GM23338 (cell line): ENCODE results near the gene EN2. TPM values are rescaled to one million over a fixed set of nuclear protein-coding genes. Genes with fewer than 3 reads are reported as not detected.
A peak's percentile ranks its signal among the peaks of the same experiment; 100 is the strongest.

Source experiments
- ATAC-seq: fragments of 200-7000 bp; cut with Tn5 transposase; 3 replicates; pipeline ENCODE4 v1.9.1; 2020
- DNase-seq: peaks from one replicate; pipeline ENCODE4 v3.0.0-alpha.2; 2015; ENCODE audit warnings: low spot score
- H2AFZ ChIP-seq: fragments of 200-600 bp; sonication (generic); 2 replicates; pipeline ENCODE4 v1.8.0; 2016; ENCODE audit warnings: antibody characterized with exemption, mild to moderate bottlenecking, moderate library complexity
- H3F3A ChIP-seq: fragments of 200-600 bp; sonication (generic); replicated peaks from 2 replicates; pipeline ENCODE4 v1.8.0; 2017; ENCODE audit warnings: antibody characterized with exemption, mixed run types, low read depth
- H3K27ac ChIP-seq: fragments of 200-600 bp; sonication (generic); 2 replicates; pipeline ENCODE4 v1.6.1; 2016; ENCODE audit warnings: low read depth
- H3K27me3 ChIP-seq: fragments of 200-600 bp; sonication (generic); 2 replicates; pipeline ENCODE4 v1.8.0; 2016; ENCODE audit warnings: mild to moderate bottlenecking, mixed run types, moderate library complexity; ENCODE audit not compliant: insufficient read depth
- H3K36me3 ChIP-seq: fragments of 200-600 bp; sonication (generic); 2 replicates; pipeline ENCODE4 v1.8.0; 2016; ENCODE audit warnings: mild to moderate bottlenecking; ENCODE audit not compliant: insufficient read depth
- H3K4me1 ChIP-seq: fragments of 200-600 bp; sonication (generic); 2 replicates; pipeline ENCODE4 v1.8.0; 2016; ENCODE audit warnings: mild to moderate bottlenecking, moderate library complexity; ENCODE audit not compliant: insufficient read depth
- H3K4me2 ChIP-seq: fragments of 200-600 bp; sonication (generic); 2 replicates; pipeline ENCODE4 v1.7.1; 2017; ENCODE audit warnings: mixed run types
- H3K4me3 ChIP-seq: fragments of 200-600 bp; sonication (generic); 2 replicates; pipeline ENCODE4 v1.6.1; 2016; ENCODE audit warnings: mixed run types
- H3K79me2 ChIP-seq: fragments of 200-600 bp; sonication (generic); replicated peaks from 2 replicates; pipeline ENCODE4 v1.8.0; 2017; ENCODE audit warnings: mild to moderate bottlenecking; ENCODE audit not compliant: insufficient read depth
- H3K9me2 ChIP-seq: fragments of 200-600 bp; sonication (generic); 2 replicates; pipeline ENCODE4 v1.8.0; 2017; ENCODE audit not compliant: insufficient read depth
- H4K20me1 ChIP-seq: fragments of 200-600 bp; sonication (generic); replicated peaks from 2 replicates; pipeline ENCODE4 v1.8.0; 2017; ENCODE audit warnings: mild to moderate bottlenecking; ENCODE audit not compliant: insufficient read depth
- H3K27ac Mint-ChIP-seq: 2 replicates; pipeline ENCODE4 v1.8.0; 2020; ENCODE audit warnings: inconsistent platforms, mild to moderate bottlenecking, moderate library complexity, mixed read lengths
- H3K27me3 Mint-ChIP-seq: 3 replicates; pipeline ENCODE4 v1.8.0; 2022; ENCODE audit warnings: low read depth, mild to moderate bottlenecking, moderate library complexity, mixed read lengths, inconsistent platforms; ENCODE audit not compliant: insufficient read depth, poor library complexity
- H3K36me3 Mint-ChIP-seq: 3 replicates; pipeline ENCODE4 v1.8.0; 2021; ENCODE audit warnings: low read depth, mild to moderate bottlenecking, inconsistent platforms, moderate library complexity, mixed read lengths
- H3K4me1 Mint-ChIP-seq: 3 replicates; pipeline ENCODE4 v1.8.0; 2020; ENCODE audit warnings: mild to moderate bottlenecking, inconsistent platforms, mixed read lengths
- H3K4me3 Mint-ChIP-seq: 3 replicates; pipeline ENCODE4 v1.8.0; 2021; ENCODE audit warnings: moderate library complexity, mild to moderate bottlenecking, inconsistent platforms, mixed read lengths
- H3K9me3 Mint-ChIP-seq: 3 replicates; pipeline ENCODE4 v1.8.0; 2020; ENCODE audit warnings: moderate library complexity, mild to moderate bottlenecking, inconsistent platforms, mixed read lengths
- CREB1 ChIP-seq: fragments of 250-450 bp; sonication (Bioruptor Pico); IDR thresholded peaks from 2 replicates; pipeline ENCODE4 v1.5.0; 2020; ENCODE audit warnings: low read depth, mild to moderate bottlenecking, moderate library complexity
- CTCF ChIP-seq, 2 experiments: fragments of 200-600 bp in 1 of 2; sonication (generic) in 1 of 2; conservative IDR thresholded peaks; 2 replicates each; pipeline versions ENCODE4 v1.5.1 to v1.6.1; 2016 to 2017; ENCODE audit warnings: antibody characterized with exemption in 2 of 2, low read depth in 2 of 2, mild to moderate bottlenecking in 2 of 2, moderate library complexity in 1 of 2
- ETS1 ChIP-seq: IDR thresholded peaks from 2 replicates; pipeline ENCODE4 v1.6.1; 2016; ENCODE audit warnings: antibody characterized with exemption
- EZH2 ChIP-seq: fragments of 200-600 bp; sonication (generic); IDR thresholded peaks from one replicate; pipeline ENCODE4 v1.8.0; 2017; ENCODE audit warnings: antibody characterized with exemption, mild to moderate bottlenecking, low read depth; ENCODE audit not compliant: unreplicated experiment
- EZH2phosphoT487 ChIP-seq: fragments of 200-600 bp; sonication (generic); IDR thresholded peaks from one replicate; pipeline ENCODE4 v1.8.1; 2018; ENCODE audit warnings: antibody characterized with exemption; ENCODE audit not compliant: unreplicated experiment
- STAT1 ChIP-seq: IDR thresholded peaks from one replicate; pipeline ENCODE4 v1.6.1; 2016; ENCODE audit warnings: antibody characterized with exemption; ENCODE audit not compliant: unreplicated experiment
- ZNF462 ChIP-seq: fragments of 250-450 bp; sonication (Bioruptor Pico); IDR thresholded peaks from 2 replicates; pipeline ENCODE4 v1.5.0; 2020; ENCODE audit warnings: mild to moderate bottlenecking, moderate library complexity
- polyA plus RNA-seq: library from polyadenylated mRNA; unstranded; fragments of >200 nt; fragmentation: Nextera tagmentation; extraction: Ambion mirVana; gene quantifications from 2 replicates; pipeline ENCODE4 v1.2.1, GENCODE V29; 2016
- total RNA-seq: library from RNA; depleted of rRNA; stranded (reverse); fragments of >200 nt; shearing (Covaris generic); gene quantifications from 2 replicates; pipeline ENCODE4 v1.2.3, GENCODE V29; 2014

Gene EN2
- total and polyA plus RNA-seq, 2 experiments from 2014 or later: not detected

- ATAC-seq: peak; percentile 2
- Histone ChIP-seq H2AFZ (no peak overlapping the region), H3K27me3 (peaks cover 97% of the 10 kb centered on the region), H3K27ac (no peak overlapping the region), H3K9me2 (no peaks in the 10 kb centered on the region), H3F3A (peaks cover 32% of the 10 kb centered on the region), H3K79me2 (no peaks in the 10 kb centered on the region), H3K4me2 (peak overlapping the region; percentile 57; the same call in 1 of the 2 replicates), H3K4me3 (peak overlapping the region; percentile 40), H3K36me3 (no peaks in the 10 kb centered on the region), H4K20me1 (peaks cover 26% of the 10 kb centered on the region), H3K4me1 (peaks cover 48% of the 10 kb centered on the region)
- Mint-ChIP-seq H3K9me3 (peaks cover 9% of the 10 kb centered on the region; the same call in 2 of the 3 replicates), H3K27ac (no peak overlapping the region), H3K4me1 (peaks cover 20% of the 10 kb centered on the region), H3K27me3 (peaks cover 95% of the 10 kb centered on the region), H3K36me3 (no peaks in the 10 kb centered on the region), H3K4me3 (no peak overlapping the region)
- DNase-seq: peak; percentile 58
- peak; percentile 86 for TF ChIP-seq EZH2phosphoT487
- peak; percentile 99 for TF ChIP-seq EZH2
- TF ChIP-seq ETS1: no peak
- TF ChIP-seq CTCF (conservative IDR thresholded peaks at IDR 0.05; ENCODE audit: low read depth in 2 of 2): no peak
- TF ChIP-seq CREB1 (CRISPR knock-in tag): no peak
- TF ChIP-seq ZNF462 (CRISPR knock-in tag): no peak
- TF ChIP-seq STAT1: no peak
Measured at GRCh38 chr7:155454183-155455112, 3.5 kb upstream of the EN2 start.
